Neural cell (in vitro differentiated cells): ENCODE data around the gene SMC1A. TPM values are rescaled to one million over a fixed set of nuclear protein-coding genes. Genes with fewer than 3 reads are reported as not detected.

ENCODE experiments used
- H2AFZ ChIP-seq: fragments of 200-600, 300-800 bp; sonication (generic), shearing (Covaris generic); 2 replicates; pipeline ENCODE4 v1.6.0; 2014; ENCODE audit warnings: low read depth, mild to moderate bottlenecking, antibody characterized with exemption, low read length, moderate library complexity
- H3F3A ChIP-seq: fragments of 200-600 bp; shearing (Covaris generic); 2 replicates; pipeline ENCODE4 v1.6.1; 2016; ENCODE audit warnings: mild to moderate bottlenecking, moderate library complexity, mixed read lengths, antibody characterized with exemption, low read length; ENCODE audit not compliant: insufficient read depth, poor library complexity, severe bottlenecking
- H3K27ac ChIP-seq: fragments of 200-600, 300-800 bp; sonication (generic), shearing (Covaris generic); 2 replicates; pipeline ENCODE4 v1.5.1; 2014; ENCODE audit warnings: mild to moderate bottlenecking, low read length, moderate library complexity
- H3K27me3 ChIP-seq: fragments of 300-800, 200-600 bp; sonication (generic), shearing (Covaris generic); 2 replicates; pipeline ENCODE4 v1.6.0; 2014; ENCODE audit warnings: mild to moderate bottlenecking, low read depth, low read length, moderate library complexity; ENCODE audit not compliant: insufficient read depth
- H3K36me3 ChIP-seq: fragments of 300-800, 200-600 bp; sonication (generic), shearing (Covaris generic); 2 replicates; pipeline ENCODE4 v1.5.1; 2014; ENCODE audit warnings: mild to moderate bottlenecking, antibody characterized with exemption, low read length, moderate library complexity; ENCODE audit not compliant: insufficient read depth
- H3K4me2 ChIP-seq: fragments of 300-800, 200-600 bp; sonication (generic), shearing (Covaris generic); 2 replicates; pipeline ENCODE4 v1.6.0; 2014; ENCODE audit warnings: mild to moderate bottlenecking, low read length
- H3K4me3 ChIP-seq: fragments of 300-800, 200-600 bp; sonication (generic), shearing (Covaris generic); 2 replicates; pipeline ENCODE4 v1.5.1; 2014; ENCODE audit warnings: mild to moderate bottlenecking, low read length, moderate library complexity
- H3K79me2 ChIP-seq: fragments of 200-600 bp; shearing (Covaris generic); replicated peaks from 2 replicates; pipeline ENCODE4 v1.6.0; 2014; ENCODE audit warnings: mild to moderate bottlenecking, low read length, moderate library complexity; ENCODE audit not compliant: insufficient read depth
- H3K9ac ChIP-seq: fragments of 300-800, 200-600 bp; sonication (generic), shearing (Covaris generic); 2 replicates; pipeline ENCODE4 v1.6.1; 2016; ENCODE audit warnings: mild to moderate bottlenecking, low read length, mixed read lengths
- H3K9me2 ChIP-seq: fragments of 200-600 bp; shearing (Covaris generic); 2 replicates; pipeline ENCODE4 v1.6.1; 2016; ENCODE audit warnings: mild to moderate bottlenecking, low read length, mixed read lengths; ENCODE audit not compliant: insufficient read depth
- H3K9me3 ChIP-seq: fragments of 200-600, 300-800 bp; sonication (generic), shearing (Covaris generic); 2 replicates; pipeline ENCODE4 v1.6.1; 2016; ENCODE audit warnings: mild to moderate bottlenecking, mixed run types, low read length, moderate library complexity, mixed read lengths
- H4K20me1 ChIP-seq: fragments of 200-600 bp; shearing (Covaris generic); 2 replicates; pipeline ENCODE4 v1.6.1; 2016; ENCODE audit warnings: mild to moderate bottlenecking, mixed run types; ENCODE audit not compliant: insufficient read depth
- EP300 ChIP-seq: fragments of 450-650 bp; conservative IDR thresholded peaks from 2 replicates; pipeline ENCODE4 v1.6.1; 2014; ENCODE audit warnings: antibody characterized with exemption, mild to moderate bottlenecking, moderate library complexity; ENCODE audit not compliant: poor library complexity, severe bottlenecking
- EZH2 ChIP-seq: fragments of 200-600, 300-800 bp; shearing (Covaris generic), sonication (generic); IDR thresholded peaks from 2 replicates; pipeline ENCODE4 v1.6.1; 2014; ENCODE audit warnings: antibody characterized with exemption, low read length, borderline replicate concordance, mild to moderate bottlenecking; ENCODE audit not compliant: insufficient read depth, poor library complexity, severe bottlenecking
- MXI1 ChIP-seq: fragments of 450-650 bp; conservative IDR thresholded peaks from 2 replicates; pipeline ENCODE4 v1.6.1; 2014; ENCODE audit warnings: antibody characterized with exemption, mild to moderate bottlenecking; ENCODE audit not compliant: poor library complexity, severe bottlenecking
- POLR2AphosphoS5 ChIP-seq: IDR thresholded peaks from 2 replicates; pipeline ENCODE4 v1.6.1; 2012
- RAD21 ChIP-seq: fragments of 450-650 bp; conservative IDR thresholded peaks from 2 replicates; pipeline ENCODE4 v1.6.1; 2014; ENCODE audit warnings: antibody characterized with exemption, mild to moderate bottlenecking, moderate library complexity
- SMC3 ChIP-seq: fragments of 450-650 bp; conservative IDR thresholded peaks from 2 replicates; pipeline ENCODE4 v1.6.1; 2014; ENCODE audit warnings: antibody characterized with exemption, mild to moderate bottlenecking, moderate library complexity; ENCODE audit not compliant: poor library complexity
- TAF1 ChIP-seq: IDR thresholded peaks from 2 replicates; pipeline ENCODE4 v1.6.1; 2012; ENCODE audit warnings: low read depth
- polyA plus RNA-seq: library from polyadenylated mRNA; depleted of rRNA; stranded (reverse); fragments of >200 nt; gene quantifications from 2 replicates; pipeline ENCODE4 v1.2.3, GENCODE V29; 2014
- TF ChIP-seq, protein P1 (sequence below): fragments of 450-650 bp; IDR thresholded peaks from 2 replicates; pipeline ENCODE4 v1.5.1; 2014; ENCODE audit warnings: antibody characterized with exemption, mild to moderate bottlenecking, moderate library complexity; ENCODE audit not compliant: poor library complexity, severe bottlenecking
- TF ChIP-seq, protein P2 (sequence below): IDR thresholded peaks from 2 replicates; pipeline ENCODE4 v1.6.1; 2012; ENCODE audit warnings: borderline replicate concordance

Gene SMC1A
- polyA plus RNA-seq, 1 donor from 2014 or later = 11.4 TPM

DNA sequence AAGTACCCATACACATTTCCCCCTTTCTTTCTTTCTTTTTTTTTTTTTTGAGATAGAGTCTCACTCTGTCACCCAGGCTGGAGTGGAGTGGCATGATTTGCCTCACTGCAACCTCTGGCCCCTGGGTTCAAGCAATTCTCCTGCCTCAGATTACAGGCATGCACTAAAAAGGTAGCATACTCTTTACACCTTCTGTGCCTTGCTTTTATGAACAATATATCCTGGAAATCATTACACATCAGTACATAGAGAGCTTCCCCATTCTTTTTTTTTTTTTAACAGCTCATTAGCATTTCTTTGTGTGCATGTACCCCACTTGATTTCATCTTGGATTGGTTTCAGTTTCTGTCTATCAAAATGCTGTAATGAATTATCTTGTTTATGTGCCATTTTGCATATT lies 30.4 kb upstream of the SMC1A start:
- no peak for TF ChIP-seq EP300
- TF ChIP-seq POLR2AphosphoS5 = no peak
- TF ChIP-seq MXI1 = no peak
- TF ChIP-seq, protein P1, sequence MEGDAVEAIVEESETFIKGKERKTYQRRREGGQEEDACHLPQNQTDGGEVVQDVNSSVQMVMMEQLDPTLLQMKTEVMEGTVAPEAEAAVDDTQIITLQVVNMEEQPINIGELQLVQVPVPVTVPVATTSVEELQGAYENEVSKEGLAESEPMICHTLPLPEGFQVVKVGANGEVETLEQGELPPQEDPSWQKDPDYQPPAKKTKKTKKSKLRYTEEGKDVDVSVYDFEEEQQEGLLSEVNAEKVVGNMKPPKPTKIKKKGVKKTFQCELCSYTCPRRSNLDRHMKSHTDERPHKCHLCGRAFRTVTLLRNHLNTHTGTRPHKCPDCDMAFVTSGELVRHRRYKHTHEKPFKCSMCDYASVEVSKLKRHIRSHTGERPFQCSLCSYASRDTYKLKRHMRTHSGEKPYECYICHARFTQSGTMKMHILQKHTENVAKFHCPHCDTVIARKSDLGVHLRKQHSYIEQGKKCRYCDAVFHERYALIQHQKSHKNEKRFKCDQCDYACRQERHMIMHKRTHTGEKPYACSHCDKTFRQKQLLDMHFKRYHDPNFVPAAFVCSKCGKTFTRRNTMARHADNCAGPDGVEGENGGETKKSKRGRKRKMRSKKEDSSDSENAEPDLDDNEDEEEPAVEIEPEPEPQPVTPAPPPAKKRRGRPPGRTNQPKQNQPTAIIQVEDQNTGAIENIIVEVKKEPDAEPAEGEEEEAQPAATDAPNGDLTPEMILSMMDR = no peak
- no peak for TF ChIP-seq TAF1
- no peak for TF ChIP-seq SMC3
- TF ChIP-seq RAD21 = no peak
- TF ChIP-seq EZH2 = no peak
- TF ChIP-seq, protein P2, sequence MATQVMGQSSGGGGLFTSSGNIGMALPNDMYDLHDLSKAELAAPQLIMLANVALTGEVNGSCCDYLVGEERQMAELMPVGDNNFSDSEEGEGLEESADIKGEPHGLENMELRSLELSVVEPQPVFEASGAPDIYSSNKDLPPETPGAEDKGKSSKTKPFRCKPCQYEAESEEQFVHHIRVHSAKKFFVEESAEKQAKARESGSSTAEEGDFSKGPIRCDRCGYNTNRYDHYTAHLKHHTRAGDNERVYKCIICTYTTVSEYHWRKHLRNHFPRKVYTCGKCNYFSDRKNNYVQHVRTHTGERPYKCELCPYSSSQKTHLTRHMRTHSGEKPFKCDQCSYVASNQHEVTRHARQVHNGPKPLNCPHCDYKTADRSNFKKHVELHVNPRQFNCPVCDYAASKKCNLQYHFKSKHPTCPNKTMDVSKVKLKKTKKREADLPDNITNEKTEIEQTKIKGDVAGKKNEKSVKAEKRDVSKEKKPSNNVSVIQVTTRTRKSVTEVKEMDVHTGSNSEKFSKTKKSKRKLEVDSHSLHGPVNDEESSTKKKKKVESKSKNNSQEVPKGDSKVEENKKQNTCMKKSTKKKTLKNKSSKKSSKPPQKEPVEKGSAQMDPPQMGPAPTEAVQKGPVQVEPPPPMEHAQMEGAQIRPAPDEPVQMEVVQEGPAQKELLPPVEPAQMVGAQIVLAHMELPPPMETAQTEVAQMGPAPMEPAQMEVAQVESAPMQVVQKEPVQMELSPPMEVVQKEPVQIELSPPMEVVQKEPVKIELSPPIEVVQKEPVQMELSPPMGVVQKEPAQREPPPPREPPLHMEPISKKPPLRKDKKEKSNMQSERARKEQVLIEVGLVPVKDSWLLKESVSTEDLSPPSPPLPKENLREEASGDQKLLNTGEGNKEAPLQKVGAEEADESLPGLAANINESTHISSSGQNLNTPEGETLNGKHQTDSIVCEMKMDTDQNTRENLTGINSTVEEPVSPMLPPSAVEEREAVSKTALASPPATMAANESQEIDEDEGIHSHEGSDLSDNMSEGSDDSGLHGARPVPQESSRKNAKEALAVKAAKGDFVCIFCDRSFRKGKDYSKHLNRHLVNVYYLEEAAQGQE = no peak

DNA sequence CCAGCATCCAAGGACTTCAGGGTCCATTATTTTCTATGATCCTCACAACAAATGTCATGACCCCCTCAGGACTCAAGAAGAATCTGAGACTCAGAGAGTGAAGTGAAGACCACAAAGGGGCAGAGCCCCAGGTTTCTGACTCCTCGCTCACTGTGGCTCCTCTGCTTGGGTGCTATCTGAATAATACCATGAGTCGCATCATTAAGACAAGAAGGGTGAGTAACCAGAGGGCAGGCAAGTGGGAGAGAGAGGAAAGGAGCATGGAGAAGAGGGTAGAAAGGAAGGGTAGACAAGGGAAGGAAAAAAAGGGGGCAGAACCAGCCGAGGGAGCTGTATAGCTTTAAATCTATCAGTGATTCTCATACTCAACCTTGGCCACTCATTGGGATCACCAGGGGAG lies 27.2 kb upstream of the SMC1A start:
- Histone ChIP-seq H3K27me3 (no peaks in the 10 kb centered on the region), H3F3A (no peaks in the 10 kb centered on the region), H4K20me1 (no peaks in the 10 kb centered on the region), H3K9ac (no peak overlapping the region), H3K9me2 (no peaks in the 10 kb centered on the region), H3K9me3 (no peaks in the 10 kb centered on the region), H3K4me2 (no peak overlapping the region), H3K79me2 (no peaks in the 10 kb centered on the region), H3K4me3 (no peak overlapping the region), H3K27ac (no peak overlapping the region), H3K36me3 (no peaks in the 10 kb centered on the region), H2AFZ (no peak overlapping the region)
- TF ChIP-seq TAF1 (no peak), POLR2AphosphoS5 (no peak), EZH2 (no peak), RAD21 (no peak)
- TF ChIP-seq, protein P1 = no peak
- TF ChIP-seq, protein P2 = no peak

More for the DNA sequence above, 30.4 kb upstream of the SMC1A start:
- Histone ChIP-seq H3K27ac (no peak overlapping the region), H2AFZ (no peak overlapping the region), H3K79me2 (no peaks in the 10 kb centered on the region), H3K9me2 (no peaks in the 10 kb centered on the region), H3K9me3 (no peaks in the 10 kb centered on the region), H3K36me3 (no peaks in the 10 kb centered on the region), H3K9ac (no peak overlapping the region), H3K27me3 (no peaks in the 10 kb centered on the region), H3F3A (no peaks in the 10 kb centered on the region), H4K20me1 (no peaks in the 10 kb centered on the region), H3K4me3 (no peak overlapping the region), H3K4me2 (no peak overlapping the region)
